Hematopoietic multipotent progenitor cell (in vitro differentiated cells): ENCODE data around the gene DNAJB14. TPM values are rescaled to one million over a fixed set of nuclear protein-coding genes. Genes with fewer than 3 reads are reported as not detected.
A peak's percentile ranks its signal among the peaks of the same experiment; 100 is the strongest.

ENCODE experiments used
- DNase-seq, 3 donors: peaks; one replicate each; pipeline ENCODE4 v3.0.0-alpha.2; 2011 to 2015; ENCODE audit warnings: low read depth in 2 of 3, low spot score in 2 of 3
- total RNA-seq: library from RNA; depleted of rRNA; stranded (reverse); fragments of >200 nt; gene quantifications from one replicate; pipeline ENCODE4 v1.2.3, GENCODE V29; 2012

DNAJB14 gene
- total RNA-seq, 1 donor, result 17.2 TPM

- DNase-seq, result no peak
Measured at GRCh38 chr4:99872570-99872969, 73.8 kb downstream of the DNAJB14 start.

- DNase-seq, result no peak
Measured at GRCh38 chr4:99868126-99868596, 78.3 kb downstream of the DNAJB14 start.

- DNase-seq, result no peak
Measured at GRCh38 chr4:99863804-99864203, 82.6 kb downstream of the DNAJB14 start.

- peak in 1 of 3 donors; percentile 13 for DNase-seq
Measured at GRCh38 chr4:99861120-99861905, 85.1 kb downstream of the DNAJB14 start.

GRCh38 chr4:99860521-99860920, 85.9 kb downstream of the DNAJB14 start:
- no peak for DNase-seq

- no peak for DNase-seq
Measured at GRCh38 chr4:99859618-99860017, 86.8 kb downstream of the DNAJB14 start.

GRCh38 chr4:99857307-99857706, 89.1 kb downstream of the DNAJB14 start:
- peak in 2 of 3 donors; percentile 15 to 51 for DNase-seq

- DNase-seq, result peak in 2 of 3 donors; percentile 47 to 57
Measured at GRCh38 chr4:99856166-99856565, 90.3 kb downstream of the DNAJB14 start.

- peak in 2 of 3 donors; percentile 65 to 88 for DNase-seq
Measured at GRCh38 chr4:99855678-99856077, 90.7 kb downstream of the DNAJB14 start.

- no peak for DNase-seq
Measured at GRCh38 chr4:99853999-99854398, 92.4 kb downstream of the DNAJB14 start.

GRCh38 chr4:99853190-99853589, 93.2 kb downstream of the DNAJB14 start:
- no peak for DNase-seq

GRCh38 chr4:99852199-99852749, 94.1 kb downstream of the DNAJB14 start:
- DNase-seq, result no peak

- no peak for DNase-seq
Measured at GRCh38 chr4:99848591-99849001, 97.8 kb downstream of the DNAJB14 start.

- peak in 2 of 3 donors; percentile 24 to 44 for DNase-seq
Measured at GRCh38 chr4:99847362-99847976, 98.9 kb downstream of the DNAJB14 start.

GRCh38 chr4:99846891-99847290, 99.5 kb downstream of the DNAJB14 start:
- DNase-seq, result no peak

Other genes with a start within 250 kb of the DNAJB14 start
- 15.9 TPM for gene DAPP1, start 129.8 kb downstream of the DNAJB14 start, total RNA-seq
- gene LAMTOR3, start 52.2 kb downstream of the DNAJB14 start, total RNA-seq, result 15.3 TPM
- gene H2AZ1, start 3.7 kb upstream of the DNAJB14 start, total RNA-seq, result 186 TPM
- gene DDIT4L, start 243.8 kb upstream of the DNAJB14 start, total RNA-seq, result not detected